Neural cell (in vitro differentiated cells): ENCODE measurements around the gene DPYD. TPM values are rescaled to one million over a fixed set of nuclear protein-coding genes. Genes with fewer than 3 reads are reported as not detected.

Source experiments
- H2AFZ ChIP-seq: fragments of 200-600, 300-800 bp; sonication (generic), shearing (Covaris generic); 2 replicates; pipeline ENCODE4 v1.6.0; 2014; ENCODE audit warnings: low read depth, mild to moderate bottlenecking, antibody characterized with exemption, low read length, moderate library complexity
- H3F3A ChIP-seq: fragments of 200-600 bp; shearing (Covaris generic); 2 replicates; pipeline ENCODE4 v1.6.1; 2016; ENCODE audit warnings: mild to moderate bottlenecking, moderate library complexity, mixed read lengths, antibody characterized with exemption, low read length; ENCODE audit not compliant: insufficient read depth, poor library complexity, severe bottlenecking
- H3K27ac ChIP-seq: fragments of 200-600, 300-800 bp; sonication (generic), shearing (Covaris generic); 2 replicates; pipeline ENCODE4 v1.5.1; 2014; ENCODE audit warnings: mild to moderate bottlenecking, low read length, moderate library complexity
- H3K27me3 ChIP-seq: fragments of 300-800, 200-600 bp; sonication (generic), shearing (Covaris generic); 2 replicates; pipeline ENCODE4 v1.6.0; 2014; ENCODE audit warnings: mild to moderate bottlenecking, low read depth, low read length, moderate library complexity; ENCODE audit not compliant: insufficient read depth
- H3K36me3 ChIP-seq: fragments of 300-800, 200-600 bp; sonication (generic), shearing (Covaris generic); 2 replicates; pipeline ENCODE4 v1.5.1; 2014; ENCODE audit warnings: mild to moderate bottlenecking, antibody characterized with exemption, low read length, moderate library complexity; ENCODE audit not compliant: insufficient read depth
- H3K4me2 ChIP-seq: fragments of 300-800, 200-600 bp; sonication (generic), shearing (Covaris generic); 2 replicates; pipeline ENCODE4 v1.6.0; 2014; ENCODE audit warnings: mild to moderate bottlenecking, low read length
- H3K4me3 ChIP-seq: fragments of 300-800, 200-600 bp; sonication (generic), shearing (Covaris generic); 2 replicates; pipeline ENCODE4 v1.5.1; 2014; ENCODE audit warnings: mild to moderate bottlenecking, low read length, moderate library complexity
- H3K79me2 ChIP-seq: fragments of 200-600 bp; shearing (Covaris generic); replicated peaks from 2 replicates; pipeline ENCODE4 v1.6.0; 2014; ENCODE audit warnings: mild to moderate bottlenecking, low read length, moderate library complexity; ENCODE audit not compliant: insufficient read depth
- H3K9ac ChIP-seq: fragments of 300-800, 200-600 bp; sonication (generic), shearing (Covaris generic); 2 replicates; pipeline ENCODE4 v1.6.1; 2016; ENCODE audit warnings: mild to moderate bottlenecking, low read length, mixed read lengths
- H3K9me2 ChIP-seq: fragments of 200-600 bp; shearing (Covaris generic); 2 replicates; pipeline ENCODE4 v1.6.1; 2016; ENCODE audit warnings: mild to moderate bottlenecking, low read length, mixed read lengths; ENCODE audit not compliant: insufficient read depth
- H3K9me3 ChIP-seq: fragments of 200-600, 300-800 bp; sonication (generic), shearing (Covaris generic); 2 replicates; pipeline ENCODE4 v1.6.1; 2016; ENCODE audit warnings: mild to moderate bottlenecking, mixed run types, low read length, moderate library complexity, mixed read lengths
- H4K20me1 ChIP-seq: fragments of 200-600 bp; shearing (Covaris generic); 2 replicates; pipeline ENCODE4 v1.6.1; 2016; ENCODE audit warnings: mild to moderate bottlenecking, mixed run types; ENCODE audit not compliant: insufficient read depth
- EP300 ChIP-seq: fragments of 450-650 bp; conservative IDR thresholded peaks from 2 replicates; pipeline ENCODE4 v1.6.1; 2014; ENCODE audit warnings: antibody characterized with exemption, mild to moderate bottlenecking, moderate library complexity; ENCODE audit not compliant: poor library complexity, severe bottlenecking
- EZH2 ChIP-seq: fragments of 200-600, 300-800 bp; shearing (Covaris generic), sonication (generic); IDR thresholded peaks from 2 replicates; pipeline ENCODE4 v1.6.1; 2014; ENCODE audit warnings: antibody characterized with exemption, low read length, borderline replicate concordance, mild to moderate bottlenecking; ENCODE audit not compliant: insufficient read depth, poor library complexity, severe bottlenecking
- MXI1 ChIP-seq: fragments of 450-650 bp; conservative IDR thresholded peaks from 2 replicates; pipeline ENCODE4 v1.6.1; 2014; ENCODE audit warnings: antibody characterized with exemption, mild to moderate bottlenecking; ENCODE audit not compliant: poor library complexity, severe bottlenecking
- POLR2AphosphoS5 ChIP-seq: IDR thresholded peaks from 2 replicates; pipeline ENCODE4 v1.6.1; 2012
- RAD21 ChIP-seq: fragments of 450-650 bp; conservative IDR thresholded peaks from 2 replicates; pipeline ENCODE4 v1.6.1; 2014; ENCODE audit warnings: antibody characterized with exemption, mild to moderate bottlenecking, moderate library complexity
- REST ChIP-seq: IDR thresholded peaks from 2 replicates; pipeline ENCODE4 v1.6.1; 2012; ENCODE audit warnings: borderline replicate concordance
- SMC3 ChIP-seq: fragments of 450-650 bp; conservative IDR thresholded peaks from 2 replicates; pipeline ENCODE4 v1.6.1; 2014; ENCODE audit warnings: antibody characterized with exemption, mild to moderate bottlenecking, moderate library complexity; ENCODE audit not compliant: poor library complexity
- TAF1 ChIP-seq: IDR thresholded peaks from 2 replicates; pipeline ENCODE4 v1.6.1; 2012; ENCODE audit warnings: low read depth
- polyA plus RNA-seq: library from polyadenylated mRNA; depleted of rRNA; stranded (reverse); fragments of >200 nt; gene quantifications from 2 replicates; pipeline ENCODE4 v1.2.3, GENCODE V29; 2014
- TF ChIP-seq, protein P1 (sequence below): fragments of 450-650 bp; IDR thresholded peaks from 2 replicates; pipeline ENCODE4 v1.5.1; 2014; ENCODE audit warnings: antibody characterized with exemption, mild to moderate bottlenecking, moderate library complexity; ENCODE audit not compliant: poor library complexity, severe bottlenecking

Gene DPYD
- polyA plus RNA-seq, 1 donor from 2014 or later: 6.7 TPM

GRCh38 chr1:97538113-97538512, 382.7 kb downstream of the DPYD start:
- TF ChIP-seq REST: no peak
- no peak for TF ChIP-seq MXI1
- TF ChIP-seq, protein P1, sequence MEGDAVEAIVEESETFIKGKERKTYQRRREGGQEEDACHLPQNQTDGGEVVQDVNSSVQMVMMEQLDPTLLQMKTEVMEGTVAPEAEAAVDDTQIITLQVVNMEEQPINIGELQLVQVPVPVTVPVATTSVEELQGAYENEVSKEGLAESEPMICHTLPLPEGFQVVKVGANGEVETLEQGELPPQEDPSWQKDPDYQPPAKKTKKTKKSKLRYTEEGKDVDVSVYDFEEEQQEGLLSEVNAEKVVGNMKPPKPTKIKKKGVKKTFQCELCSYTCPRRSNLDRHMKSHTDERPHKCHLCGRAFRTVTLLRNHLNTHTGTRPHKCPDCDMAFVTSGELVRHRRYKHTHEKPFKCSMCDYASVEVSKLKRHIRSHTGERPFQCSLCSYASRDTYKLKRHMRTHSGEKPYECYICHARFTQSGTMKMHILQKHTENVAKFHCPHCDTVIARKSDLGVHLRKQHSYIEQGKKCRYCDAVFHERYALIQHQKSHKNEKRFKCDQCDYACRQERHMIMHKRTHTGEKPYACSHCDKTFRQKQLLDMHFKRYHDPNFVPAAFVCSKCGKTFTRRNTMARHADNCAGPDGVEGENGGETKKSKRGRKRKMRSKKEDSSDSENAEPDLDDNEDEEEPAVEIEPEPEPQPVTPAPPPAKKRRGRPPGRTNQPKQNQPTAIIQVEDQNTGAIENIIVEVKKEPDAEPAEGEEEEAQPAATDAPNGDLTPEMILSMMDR: no peak
- no peak for TF ChIP-seq TAF1
- TF ChIP-seq SMC3: no peak
- no peak for TF ChIP-seq RAD21
- TF ChIP-seq POLR2AphosphoS5: no peak
- TF ChIP-seq EZH2: no peak
- TF ChIP-seq EP300: no peak
- Histone ChIP-seq H3K79me2 (no peaks in the 10 kb centered on the region), H3K4me2 (no peak overlapping the region), H3K27me3 (no peaks in the 10 kb centered on the region), H4K20me1 (no peaks in the 10 kb centered on the region), H3K9me3 (no peaks in the 10 kb centered on the region), H3K9me2 (no peaks in the 10 kb centered on the region), H3K9ac (no peak overlapping the region), H3K36me3 (no peaks in the 10 kb centered on the region), H3K4me3 (no peak overlapping the region), H3F3A (no peaks in the 10 kb centered on the region), H3K27ac (no peak overlapping the region), H2AFZ (no peak overlapping the region)

GRCh38 chr1:97533358-97533757, 387.5 kb downstream of the DPYD start:
- Histone ChIP-seq H3K4me3 (no peak overlapping the region), H3K9ac (no peak overlapping the region), H3F3A (no peaks in the 10 kb centered on the region), H3K27ac (no peak overlapping the region), H3K79me2 (no peaks in the 10 kb centered on the region), H3K36me3 (no peaks in the 10 kb centered on the region), H3K27me3 (no peaks in the 10 kb centered on the region), H4K20me1 (no peaks in the 10 kb centered on the region), H2AFZ (no peak overlapping the region), H3K4me2 (no peak overlapping the region), H3K9me3 (no peaks in the 10 kb centered on the region), H3K9me2 (no peaks in the 10 kb centered on the region)
- TF ChIP-seq REST (no peak), EZH2 (no peak), EP300 (peak; percentile 65), POLR2AphosphoS5 (no peak), MXI1 (no peak)
